ENCODE measurements around the gene VPS37B. TPM values are rescaled to one million over a fixed set of nuclear protein-coding genes. Genes with fewer than 3 reads are reported as not detected.
A peak's percentile ranks its signal among the peaks of the same experiment; 100 is the strongest.

Gene VPS37B
- total and polyA plus RNA-seq, 10 of the 15 experiments (the other 5 are each of a cell fraction or from before 2014, with no cell fraction given), result 0.66 to 68.6 (median 39.6) TPM

GRCh38 chr12:122827258-122827657, 68.7 kb downstream of the VPS37B start:
- POLR2A ChIA-PET, result interaction anchor here (0.5 to 1.8 kb wide), 2 partner anchors 19 to 398 kb away, joined by 3 to 5 read pairs; no protein-coding TSS in a partner anchor
- Histone ChIP-seq H3K9me3 (replicated peaks; ENCODE audit: control insufficient read depth, insufficient read depth, low read length) (no peaks in the 10 kb centered on the region), H3K27me3 (replicated peaks in 1 of 2; ENCODE audit: control insufficient read depth in 2 of 2, insufficient read depth in 2 of 2, low read length in 1 of 2) (peaks cover 0 to 6% of the 10 kb centered on the region in 2 experiments; a peak in 1 of 4 replicates), H3K4me2 (ENCODE audit: control insufficient read depth, insufficient read depth) (no peak overlapping the region), H3K27ac (ENCODE audit: control insufficient read depth, insufficient read depth) (no peak overlapping the region), H3K4me3 (no peak overlapping the region), H4K20me1 (ENCODE audit: control insufficient read depth, insufficient read depth) (no peaks in the 10 kb centered on the region), H3K36me3 (ENCODE audit: control insufficient read depth in 2 of 2, insufficient read depth in 2 of 2, low read length in 1 of 2) (no peaks in the 10 kb centered on the region), H3K79me2 (ENCODE audit: control insufficient read depth, insufficient read depth, low read length) (no peaks in the 10 kb centered on the region), H3K9ac (ENCODE audit: control insufficient read depth, insufficient read depth, low read length) (no peak overlapping the region), H3K4me1 (ENCODE audit: control insufficient read depth, insufficient read depth, low read length) (no peaks in the 10 kb centered on the region), H2AFZ (ENCODE audit: control insufficient read depth, low read depth, low read length) (no peak overlapping the region)
- 16% methylated on average over 5 of the region's 5 CpGs for WGBS (ENCODE audit: insufficient coverage, insufficient replicate concordance, low lambda C conversion rate, missing lambda C conversion rate)
- ATAC-seq (peak; percentile 84), DNase-seq (ENCODE audit: low read depth, low spot score) (no peak), FAIRE-seq (peak; percentile 75)
- RAD21 ChIA-PET (ENCODE audit: unreplicated experiment), result interaction anchor here (1.4 to 2.2 kb wide), 2 partner anchors 9 to 33 kb away, joined by 5 read pairs; no protein-coding TSS in a partner anchor
- CTCF ChIA-PET, result interaction anchor here (0.9 to 4.0 kb wide), 4 partner anchors 12 to 34 kb away, joined by 3 to 36 read pairs (median 4); no protein-coding TSS in a partner anchor
- TF ChIP-seq MEF2B (IDR thresholded peaks at IDR 0.05; ENCODE audit: partially characterized antibody, poor library complexity, severe bottlenecking) (peak; percentile 32), MTA2 (IDR thresholded peaks at IDR 0.05; ENCODE audit: low read depth) (peak; percentile 95), BHLHE40 (IDR thresholded peaks at IDR 0.05; ENCODE audit: borderline replicate concordance in 1 of 2, low read depth in 2 of 2, low read length in 1 of 2) (peak in 1 of 2 experiments; percentile 19; a peak in 1 of 4 replicates), NR2F1 (conservative IDR thresholded peaks at IDR 0.05) (0 out of 2 replicates have a peak, but pooled peaks have one; percentile 18), BCL11A (IDR thresholded peaks at IDR 0.05; ENCODE audit: low read depth, low read length) (peak; percentile 40; the same call in 1 of the 2 replicates), EZH2 (IDR thresholded peaks at IDR 0.05; ENCODE audit: borderline replicate concordance, control insufficient read depth, low read depth, low read length) (no peak), DPF2 (IDR thresholded peaks at IDR 0.05) (0 out of 2 replicates have a peak, but pooled peaks have one; percentile 26), IKZF1 (conservative IDR thresholded peaks at IDR 0.05) (0 out of 2 replicates have a peak, but pooled peaks have one; percentile 22), PBX3 (IDR thresholded peaks at IDR 0.05; ENCODE audit: insufficient replicate concordance, low read depth, low read length) (no peak), STAT1 (conservative IDR thresholded peaks at IDR 0.05) (no peak), IKZF2 (IDR thresholded peaks at IDR 0.05) (0 out of 4 replicates have a peak, but pooled peaks of 1 of the 2 experiments have one; percentile 38)
- intact Hi-C loops (cut with micrococcal nuclease; ENCODE audit: unreplicated experiment), result no loop called here
- SMC1A ChIA-PET (ENCODE audit: uncharacterized antibody, unreplicated experiment), result interaction anchor here (0.7 to 1.1 kb wide), 5 partner anchors 9 to 835 kb away, joined by 3 read pairs; no protein-coding TSS in a partner anchor
- in situ Hi-C loops (cut with MboI), result no loop called here
- BruUV-seq (replicated peaks), result no TSS peak

All from GM12878 (cell line).